B cell (primary cell): ENCODE results near the gene TESPA1.

Experiments used
- CTCF ChIP-seq: fragments of 200-600 bp; IDR thresholded peaks from one replicate; pipeline ENCODE4 v1.8.0; 2022; ENCODE audit warnings: antibody characterized with exemption, mild to moderate bottlenecking
- EZH2 ChIP-seq: IDR thresholded peaks from 2 replicates; pipeline ENCODE4 v1.6.1; 2012; ENCODE audit warnings: borderline replicate concordance, low read depth, mild to moderate bottlenecking, moderate library complexity, low read length; ENCODE audit not compliant: insufficient read depth, poor library complexity, severe bottlenecking

- TF ChIP-seq CTCF (no peak), EZH2 (no peak)
These were observed 25.1 kb downstream of the TESPA1 start for GRCh38 chr12:54959291-54960018.
